Measurements from ENCODE around the gene BCAP31. TPM values are rescaled to one million over a fixed set of nuclear protein-coding genes. Genes with fewer than 3 reads are reported as not detected.
"Not testable (repeated sequence)": the region's sequence is repeated elsewhere in the genome, so short reads cannot be mapped to it uniquely, and the experiment has no call there.

The BCAP31 gene
- total RNA-seq, 1 donor, result 60.6 TPM

DNA sequence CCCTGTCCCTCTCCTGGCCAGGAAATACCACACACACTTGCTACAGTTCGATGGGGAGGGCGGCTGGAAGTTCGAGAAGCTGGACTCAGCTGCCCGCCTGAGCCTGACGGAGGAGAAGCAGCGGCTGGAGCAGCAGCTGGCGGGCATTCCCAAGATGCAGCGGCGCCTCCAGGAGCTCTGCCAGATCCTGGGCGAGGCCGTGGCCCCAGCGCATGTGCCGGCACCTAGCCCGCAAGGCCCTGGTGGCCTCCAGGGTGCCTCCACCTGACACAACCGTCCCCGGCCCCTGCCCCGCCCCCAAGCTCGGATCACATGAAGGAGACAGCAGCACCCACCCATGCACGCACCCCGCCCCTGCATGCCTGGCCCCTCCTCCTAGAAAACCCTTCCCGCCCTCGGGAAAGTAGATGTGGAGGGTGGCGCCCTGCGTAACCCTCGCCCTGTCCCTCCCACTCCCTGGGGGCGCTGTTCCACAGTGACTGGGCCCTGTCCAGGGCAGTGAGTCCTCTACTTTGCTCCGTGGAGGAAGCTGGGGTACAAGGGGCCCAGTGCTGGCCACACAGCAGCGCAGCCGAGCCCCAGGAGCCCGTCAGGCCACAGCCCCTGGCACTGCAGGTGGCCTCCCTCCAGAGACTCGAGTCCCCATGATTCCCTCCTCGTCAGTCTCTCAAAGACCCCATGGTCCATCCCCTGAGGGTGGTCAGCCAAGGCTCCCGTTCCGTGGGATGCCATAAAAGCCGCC lies 19.5 kb upstream of the BCAP31 start:
- not testable (repeated sequence) for H3K27me3 ChIP-seq (ENCODE audit: insufficient read depth, low read length); H3K9me3 ChIP-seq (ENCODE audit: low read depth, low read length); H3K4me3 ChIP-seq (ENCODE audit: low read length)
- H3K4me1 ChIP-seq (ENCODE audit: insufficient read depth, low read length), result peaks cover 23% of the 10 kb centered on the region

DNA sequence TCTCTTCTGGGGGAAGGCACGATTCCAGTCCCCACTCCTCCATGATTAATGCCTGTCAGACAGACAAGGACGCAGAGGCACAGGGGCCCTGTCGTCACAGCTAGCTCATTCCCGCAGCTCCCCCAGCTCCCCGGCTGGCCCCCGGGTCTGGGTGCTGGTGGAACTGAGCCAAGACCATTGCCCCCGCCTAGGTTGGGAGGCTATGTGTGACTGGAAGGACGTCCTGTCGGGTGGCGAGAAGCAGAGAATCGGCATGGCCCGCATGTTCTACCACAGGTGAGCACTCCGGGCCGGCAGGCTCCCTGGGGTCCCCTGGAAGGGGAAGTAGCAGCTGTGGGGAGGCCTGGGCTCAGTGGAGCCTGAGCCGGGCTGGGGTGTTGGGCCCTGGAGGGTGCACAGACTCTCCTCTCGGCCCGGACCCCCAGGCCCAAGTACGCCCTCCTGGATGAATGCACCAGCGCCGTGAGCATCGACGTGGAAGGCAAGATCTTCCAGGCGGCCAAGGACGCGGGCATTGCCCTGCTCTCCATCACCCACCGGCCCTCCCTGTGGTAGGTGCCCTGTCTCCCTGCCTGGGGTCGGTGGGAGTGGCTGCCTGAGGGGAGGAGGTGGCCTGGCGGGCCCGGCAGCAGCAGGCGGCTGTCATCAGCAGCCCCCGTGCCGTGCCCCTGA lies 18.7 kb upstream of the BCAP31 start:
- not testable (repeated sequence) for H3K27me3 ChIP-seq (ENCODE audit: insufficient read depth, low read length); H3K9me3 ChIP-seq (ENCODE audit: low read depth, low read length); H3K4me3 ChIP-seq (ENCODE audit: low read length)
- H3K4me1 ChIP-seq (ENCODE audit: insufficient read depth, low read length), result peaks cover 23% of the 10 kb centered on the region

DNA sequence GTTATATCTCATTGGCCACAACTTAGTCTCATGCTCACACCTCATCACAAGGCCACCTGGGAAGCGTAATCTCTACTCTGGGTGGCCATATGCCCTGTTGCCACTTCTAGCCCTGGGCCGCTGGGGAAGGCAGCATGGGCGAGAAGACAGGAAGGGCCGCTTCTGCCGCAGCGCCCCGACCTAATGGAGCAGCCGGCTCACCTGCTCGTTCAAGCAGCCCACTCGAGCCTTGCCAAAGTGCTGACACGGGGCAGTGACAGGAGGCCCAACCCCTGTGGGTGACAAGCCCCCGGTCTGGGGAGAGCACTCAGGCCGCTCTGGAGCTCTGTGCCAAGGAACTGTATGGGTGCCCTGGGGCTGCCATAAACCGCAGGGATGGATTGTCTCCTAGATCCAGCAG lies 17.9 kb upstream of the BCAP31 start:
- H3K9me3 ChIP-seq (ENCODE audit: low read depth, low read length); H3K4me3 ChIP-seq (ENCODE audit: low read length); H3K27me3 ChIP-seq (ENCODE audit: insufficient read depth, low read length): not testable (repeated sequence)
- H3K4me1 ChIP-seq (ENCODE audit: insufficient read depth, low read length), result peaks cover 23% of the 10 kb centered on the region

DNA sequence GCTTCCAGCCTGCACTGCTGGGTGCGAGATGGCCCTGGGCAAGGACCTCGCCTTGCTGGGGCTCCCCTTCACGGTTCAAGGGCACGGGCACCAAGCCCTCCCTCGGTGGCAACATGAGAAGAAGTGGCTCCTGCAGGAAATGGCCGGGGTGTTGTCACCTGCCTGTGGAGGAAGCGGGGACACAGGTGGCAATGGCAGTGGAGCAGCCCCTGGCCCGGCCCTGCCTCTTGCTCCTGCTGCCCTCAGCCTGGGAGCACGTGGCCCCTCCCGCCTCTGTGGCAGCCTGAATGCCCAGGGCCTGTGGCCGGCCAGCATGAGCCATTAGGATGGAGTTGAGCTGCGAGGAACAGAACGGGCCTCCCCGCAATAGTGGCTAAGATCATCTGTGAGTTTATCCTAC lies 17.3 kb upstream of the BCAP31 start:
- Histone ChIP-seq H3K9me3 (ENCODE audit: low read depth, low read length) (no peaks in the 10 kb centered on the region), H3K4me3 (ENCODE audit: low read length) (no peak overlapping the region), H3K27me3 (ENCODE audit: insufficient read depth, low read length) (no peaks in the 10 kb centered on the region), H3K4me1 (ENCODE audit: insufficient read depth, low read length) (peaks cover 23% of the 10 kb centered on the region)

DNA sequence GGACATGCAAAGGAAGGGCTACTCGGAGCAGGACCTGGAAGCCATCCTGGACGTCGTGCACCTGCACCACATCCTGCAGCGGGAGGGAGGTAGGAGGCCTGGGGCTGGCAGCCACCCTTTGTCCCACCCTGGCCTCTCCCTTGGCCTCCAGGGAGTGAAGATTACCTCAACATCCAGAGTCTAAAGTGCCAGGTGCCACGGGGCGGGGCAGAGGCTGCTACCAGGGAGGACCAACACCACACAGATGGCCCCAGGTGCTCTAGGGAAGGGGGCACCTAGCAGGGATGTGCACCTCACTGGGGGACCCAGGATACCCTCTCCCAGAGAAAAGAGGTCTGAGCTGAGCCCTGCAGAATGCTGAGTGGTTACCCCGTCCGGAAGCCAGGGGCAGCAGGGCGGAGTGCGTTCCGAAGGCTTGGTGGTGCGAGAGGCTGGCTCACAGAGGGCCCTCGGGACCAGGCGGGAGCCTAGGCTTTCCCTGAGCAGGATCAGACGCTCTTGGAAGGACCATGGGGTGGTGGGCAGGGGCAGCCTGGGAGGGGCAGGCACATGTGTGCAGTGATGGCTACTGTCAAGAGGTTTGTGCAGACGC lies 16.5 kb upstream of the BCAP31 start:
- Histone ChIP-seq H3K9me3 (ENCODE audit: low read depth, low read length) (no peaks in the 10 kb centered on the region), H3K4me1 (ENCODE audit: insufficient read depth, low read length) (peaks cover 23% of the 10 kb centered on the region), H3K27me3 (ENCODE audit: insufficient read depth, low read length) (no peaks in the 10 kb centered on the region), H3K4me3 (ENCODE audit: low read length) (no peak overlapping the region)

DNA sequence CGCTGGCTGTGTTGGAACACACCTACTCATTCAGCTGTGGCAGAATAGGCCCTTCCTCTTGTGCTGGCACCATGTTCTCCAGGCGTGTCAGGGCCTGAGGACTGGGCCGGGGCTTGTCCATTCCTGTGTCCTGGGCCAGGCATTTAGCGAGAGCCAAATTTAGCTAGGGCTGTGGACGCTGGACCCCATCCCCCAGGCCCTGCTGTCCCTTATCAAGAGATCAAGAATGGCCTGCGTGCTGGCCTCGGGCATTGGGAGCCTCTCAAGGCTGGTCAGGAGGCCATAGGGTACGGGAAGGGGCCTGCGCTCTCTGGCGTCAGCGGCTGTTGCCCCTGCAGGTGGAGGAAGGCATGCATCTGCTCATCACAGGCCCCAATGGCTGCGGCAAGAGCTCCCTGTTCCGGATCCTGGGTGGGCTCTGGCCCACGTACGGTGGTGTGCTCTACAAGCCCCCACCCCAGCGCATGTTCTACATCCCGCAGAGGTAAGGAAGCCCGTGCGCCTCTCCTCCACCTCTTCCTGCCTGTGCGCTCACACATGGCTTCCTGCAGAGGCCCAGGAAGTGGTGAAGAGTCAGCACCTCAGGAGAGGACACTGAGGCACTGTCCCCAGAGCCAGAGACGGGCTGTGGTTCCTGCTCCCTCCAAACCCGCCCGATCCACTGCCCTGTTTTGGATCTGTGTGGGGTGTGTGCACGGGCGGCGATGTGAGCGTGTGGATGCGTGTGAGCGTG lies 15.7 kb upstream of the BCAP31 start:
- no peak overlapping the region for H3K4me3 ChIP-seq (ENCODE audit: low read length)

DNA sequence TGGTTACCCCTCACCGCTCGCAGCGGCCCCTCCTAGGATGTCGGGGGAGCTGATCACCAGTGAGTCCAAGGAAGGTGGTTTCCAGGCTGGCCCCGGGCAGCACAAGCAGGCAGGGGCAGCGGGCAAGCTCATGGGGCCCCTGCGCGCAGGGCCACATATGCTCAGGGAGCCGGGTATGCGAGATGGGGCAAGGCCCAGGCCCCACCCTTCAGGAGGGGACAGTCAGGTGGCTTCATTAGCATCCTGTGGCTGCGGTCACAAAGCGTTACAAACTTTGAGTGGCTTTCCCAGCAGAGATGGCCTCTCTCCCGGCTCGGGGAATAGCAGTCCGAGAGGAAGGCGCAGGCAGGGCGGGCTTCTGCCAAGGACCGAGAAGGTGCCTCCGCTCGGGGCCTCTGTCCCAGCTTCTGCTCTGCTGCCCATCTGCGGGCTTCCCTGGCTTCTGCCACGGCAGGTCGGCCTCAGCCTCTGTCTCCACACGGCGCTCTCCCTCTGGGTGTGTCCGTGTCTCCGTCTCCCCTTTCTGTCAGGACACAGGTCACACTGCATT lies 13.9 kb upstream of the BCAP31 start:
- H3K4me3 ChIP-seq (ENCODE audit: low read length), result no peak overlapping the region

More for the DNA sequence above, 15.7 kb upstream of the BCAP31 start:
- Histone ChIP-seq H3K9me3 (ENCODE audit: low read depth, low read length) (no peaks in the 10 kb centered on the region), H3K27me3 (ENCODE audit: insufficient read depth, low read length) (no peaks in the 10 kb centered on the region), H3K4me1 (ENCODE audit: insufficient read depth, low read length) (peaks cover 23% of the 10 kb centered on the region)

DNA sequence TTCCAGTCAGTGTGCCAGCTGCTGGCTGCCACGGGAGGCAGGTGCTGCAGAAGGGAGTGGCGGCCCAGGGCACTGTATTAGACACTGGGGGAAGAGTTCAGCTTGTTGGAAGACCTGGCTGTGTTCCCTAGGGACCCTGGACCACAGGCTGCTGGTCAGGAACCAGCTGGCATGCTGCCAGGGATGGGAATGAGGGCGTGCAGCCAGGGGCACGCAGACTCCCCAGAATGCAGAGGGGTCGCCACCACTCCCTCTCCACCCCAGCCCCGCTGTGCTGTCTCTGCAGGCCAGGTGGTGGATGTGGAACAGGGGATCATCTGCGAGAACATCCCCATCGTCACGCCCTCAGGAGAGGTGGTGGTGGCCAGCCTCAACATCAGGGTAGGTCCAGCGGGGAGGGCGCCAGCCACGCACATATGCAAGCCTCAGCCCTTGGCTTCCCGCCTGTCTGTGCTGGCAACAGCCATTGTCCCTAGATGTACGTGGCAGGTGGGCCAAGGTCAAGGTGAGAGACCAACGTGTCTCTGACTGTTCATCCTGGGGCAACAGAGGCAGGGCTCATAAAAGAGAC lies 12.8 kb upstream of the BCAP31 start:
- no peaks in the 10 kb centered on the region for H3K27me3 ChIP-seq (ENCODE audit: insufficient read depth, low read length)
- no peak overlapping the region for H3K4me3 ChIP-seq (ENCODE audit: low read length)
- H3K9me3 ChIP-seq (ENCODE audit: low read depth, low read length), result no peaks in the 10 kb centered on the region
- peaks cover 23% of the 10 kb centered on the region for H3K4me1 ChIP-seq (ENCODE audit: insufficient read depth, low read length)

More for the DNA sequence above, 13.9 kb upstream of the BCAP31 start:
- H3K27me3 ChIP-seq (ENCODE audit: insufficient read depth, low read length), result no peaks in the 10 kb centered on the region
- peaks cover 15% of the 10 kb centered on the region for H3K4me1 ChIP-seq (ENCODE audit: insufficient read depth, low read length)
- no peaks in the 10 kb centered on the region for H3K9me3 ChIP-seq (ENCODE audit: low read depth, low read length)

DNA sequence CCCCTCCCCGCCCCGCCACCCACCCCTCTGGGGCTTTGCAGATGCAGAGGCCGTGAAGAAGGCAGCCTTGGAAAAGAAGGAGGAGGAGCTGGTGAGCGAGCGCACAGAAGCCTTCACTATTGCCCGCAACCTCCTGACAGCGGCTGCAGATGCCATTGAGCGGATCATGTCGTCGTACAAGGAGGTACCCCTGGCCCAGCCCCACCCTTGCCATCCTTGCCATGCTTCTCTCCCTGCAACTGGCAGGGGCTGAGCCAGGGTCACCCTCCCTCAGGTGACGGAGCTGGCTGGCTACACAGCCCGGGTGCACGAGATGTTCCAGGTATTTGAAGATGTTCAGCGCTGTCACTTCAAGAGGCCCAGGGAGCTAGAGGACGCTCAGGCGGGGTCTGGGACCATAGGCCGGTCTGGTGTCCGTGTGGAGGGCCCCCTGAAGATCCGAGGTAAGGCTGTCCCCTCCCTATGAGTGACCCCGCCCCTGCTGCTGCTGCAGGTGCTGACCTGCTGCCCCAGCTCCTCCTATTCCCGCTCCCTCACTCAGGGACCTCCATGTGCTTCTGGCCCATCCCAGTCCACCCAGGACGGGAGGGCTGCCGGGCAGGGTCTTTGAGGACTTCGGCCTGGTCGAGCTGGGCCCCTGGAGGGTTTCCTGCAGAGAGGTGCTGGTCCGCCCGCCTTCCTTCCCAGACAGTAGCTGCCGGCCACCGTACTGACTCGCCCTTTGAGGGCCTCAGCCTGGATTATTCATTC lies 12.1 kb upstream of the BCAP31 start:
- Histone ChIP-seq H3K4me3 (ENCODE audit: low read length) (no peak overlapping the region), H3K4me1 (ENCODE audit: insufficient read depth, low read length) (peaks cover 25% of the 10 kb centered on the region), H3K9me3 (ENCODE audit: low read depth, low read length) (no peaks in the 10 kb centered on the region), H3K27me3 (ENCODE audit: insufficient read depth, low read length) (no peaks in the 10 kb centered on the region)

DNA sequence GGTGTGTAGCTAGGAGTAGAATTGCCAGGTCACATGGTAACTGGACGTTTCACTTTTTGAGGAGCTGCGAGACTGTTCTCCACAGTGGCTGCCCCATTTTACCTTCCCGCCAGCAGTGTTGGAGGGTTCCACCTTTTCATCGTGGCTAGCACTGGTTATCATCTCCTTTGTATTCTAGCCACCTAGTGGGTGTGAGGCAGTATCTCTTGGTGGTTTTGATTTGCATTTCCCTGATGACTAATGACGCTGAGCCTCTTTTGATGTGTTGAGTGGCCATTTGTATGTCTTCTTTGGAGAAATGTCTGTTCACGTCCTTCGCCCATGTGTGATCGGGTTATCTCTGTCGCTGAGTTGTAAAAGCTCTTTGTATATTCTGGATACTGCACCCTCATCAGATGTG lies 11.1 kb upstream of the BCAP31 start:
- H3K4me1 ChIP-seq (ENCODE audit: insufficient read depth, low read length), result peaks cover 31% of the 10 kb centered on the region
- H3K4me3 ChIP-seq (ENCODE audit: low read length), result no peak overlapping the region
- no peaks in the 10 kb centered on the region for H3K9me3 ChIP-seq (ENCODE audit: low read depth, low read length)
- H3K27me3 ChIP-seq (ENCODE audit: insufficient read depth, low read length), result no peaks in the 10 kb centered on the region

DNA sequence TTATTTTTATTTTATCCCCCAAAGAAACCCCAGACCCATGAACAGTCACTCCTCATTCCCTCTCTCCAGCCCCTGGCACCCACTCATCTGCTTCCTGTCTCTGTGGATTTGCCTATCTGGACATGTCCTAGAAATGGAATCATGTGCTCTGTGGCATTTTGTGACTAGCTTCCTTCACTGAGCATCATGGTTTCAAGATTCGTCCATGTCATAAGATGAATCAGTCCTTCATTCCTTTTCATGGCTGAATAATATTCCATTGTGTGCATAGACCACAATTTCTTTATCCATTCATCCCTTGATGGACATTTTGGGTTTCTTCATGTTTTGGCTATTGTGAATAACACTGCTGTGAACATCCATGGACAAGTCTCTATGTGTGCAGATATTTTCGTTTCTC lies 10.7 kb upstream of the BCAP31 start:
- no peaks in the 10 kb centered on the region for H3K9me3 ChIP-seq (ENCODE audit: low read depth, low read length)
- no peak overlapping the region for H3K4me3 ChIP-seq (ENCODE audit: low read length)
- H3K27me3 ChIP-seq (ENCODE audit: insufficient read depth, low read length), result no peaks in the 10 kb centered on the region
- H3K4me1 ChIP-seq (ENCODE audit: insufficient read depth, low read length), result peaks cover 27% of the 10 kb centered on the region

DNA sequence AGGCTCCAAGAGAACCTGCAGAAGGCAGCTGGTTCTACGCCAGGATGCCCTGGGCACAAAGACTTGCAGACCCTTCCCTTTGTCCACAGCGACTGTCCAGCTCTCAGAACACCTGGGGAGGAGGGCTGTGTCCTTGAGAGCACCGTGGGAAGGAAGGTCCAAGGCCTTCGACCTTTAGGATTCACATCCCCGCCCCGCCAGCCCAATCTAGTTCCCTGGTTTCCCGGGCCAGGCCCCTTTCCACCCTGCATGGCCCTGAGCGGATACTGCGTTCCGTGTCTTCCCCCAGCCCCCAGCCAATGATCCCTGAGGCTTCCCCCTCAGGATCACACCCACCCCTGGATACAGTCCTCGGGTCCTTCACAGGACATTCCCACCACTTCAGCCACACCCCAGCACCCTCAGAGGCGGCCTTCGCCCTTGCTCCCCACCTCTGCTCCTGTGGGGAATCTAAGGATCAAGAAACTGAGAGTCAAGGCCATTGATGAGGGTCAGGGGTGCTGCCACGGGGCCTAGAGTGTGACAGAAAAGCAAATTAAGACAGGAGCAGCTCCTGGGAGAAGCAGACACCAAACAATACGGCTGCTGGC lies 9.6 kb upstream of the BCAP31 start:
- Histone ChIP-seq H3K4me3 (ENCODE audit: low read length) (no peak overlapping the region), H3K4me1 (ENCODE audit: insufficient read depth, low read length) (peaks cover 26% of the 10 kb centered on the region), H3K9me3 (ENCODE audit: low read depth, low read length) (no peaks in the 10 kb centered on the region), H3K27me3 (ENCODE audit: insufficient read depth, low read length) (no peaks in the 10 kb centered on the region)

DNA sequence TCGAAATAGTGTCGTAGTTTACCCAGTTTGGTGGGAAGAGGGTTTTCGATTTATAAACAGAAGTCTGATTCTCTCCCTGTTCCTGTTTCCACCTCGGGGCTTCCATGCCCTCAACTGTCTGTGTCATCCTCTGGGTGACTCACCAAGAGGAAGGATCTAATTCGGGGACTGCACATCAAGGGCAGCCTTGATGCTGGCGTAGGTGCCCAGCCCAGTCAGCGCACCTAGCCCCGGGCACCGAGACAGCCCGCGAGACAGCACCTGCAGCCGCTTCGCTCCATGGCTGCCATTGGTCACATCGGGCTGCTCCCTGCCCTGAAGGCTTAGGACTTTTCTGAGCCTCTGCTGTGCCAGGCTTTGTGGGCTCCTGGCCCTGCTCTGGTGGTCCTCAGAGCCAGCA lies 8.2 kb upstream of the BCAP31 start:
- Histone ChIP-seq H3K4me1 (ENCODE audit: insufficient read depth, low read length) (peaks cover 40% of the 10 kb centered on the region), H3K4me3 (ENCODE audit: low read length) (no peak overlapping the region), H3K27me3 (ENCODE audit: insufficient read depth, low read length) (no peaks in the 10 kb centered on the region), H3K9me3 (ENCODE audit: low read depth, low read length) (no peaks in the 10 kb centered on the region)

DNA sequence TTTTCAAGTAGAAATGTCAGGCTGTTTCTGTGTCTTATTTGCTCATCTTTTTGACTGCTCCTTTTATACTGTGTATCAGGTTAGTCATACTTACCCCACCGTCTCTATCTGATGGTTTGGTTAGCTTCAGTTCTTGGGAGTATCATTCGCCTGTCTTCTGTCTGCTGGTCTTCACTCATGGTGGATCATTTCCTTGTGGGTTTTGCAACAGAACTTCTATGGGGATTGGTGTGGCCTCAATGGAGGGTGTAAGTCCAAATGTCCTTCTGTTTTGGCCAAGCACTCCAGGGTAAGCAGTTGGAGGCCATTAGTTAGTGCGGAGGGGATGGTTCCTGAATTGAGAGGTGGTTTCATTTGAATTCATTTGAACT lies 7.6 kb upstream of the BCAP31 start:
- no peaks in the 10 kb centered on the region for H3K27me3 ChIP-seq (ENCODE audit: insufficient read depth, low read length)
- H3K4me3 ChIP-seq (ENCODE audit: low read length), result no peak overlapping the region
- no peaks in the 10 kb centered on the region for H3K9me3 ChIP-seq (ENCODE audit: low read depth, low read length)
- H3K4me1 ChIP-seq (ENCODE audit: insufficient read depth, low read length), result peaks cover 45% of the 10 kb centered on the region
